ENCODE measurements around the gene BORCS6. TPM values are rescaled to one million over a fixed set of nuclear protein-coding genes. Genes with fewer than 3 reads are reported as not detected.

The BORCS6 gene
- total and polyA plus RNA-seq, 9 of the 15 experiments (the other 6 are each of a cell fraction or from before 2014, with no cell fraction given), result 0.01 to 7.4 (median 2.3) TPM

DNA sequence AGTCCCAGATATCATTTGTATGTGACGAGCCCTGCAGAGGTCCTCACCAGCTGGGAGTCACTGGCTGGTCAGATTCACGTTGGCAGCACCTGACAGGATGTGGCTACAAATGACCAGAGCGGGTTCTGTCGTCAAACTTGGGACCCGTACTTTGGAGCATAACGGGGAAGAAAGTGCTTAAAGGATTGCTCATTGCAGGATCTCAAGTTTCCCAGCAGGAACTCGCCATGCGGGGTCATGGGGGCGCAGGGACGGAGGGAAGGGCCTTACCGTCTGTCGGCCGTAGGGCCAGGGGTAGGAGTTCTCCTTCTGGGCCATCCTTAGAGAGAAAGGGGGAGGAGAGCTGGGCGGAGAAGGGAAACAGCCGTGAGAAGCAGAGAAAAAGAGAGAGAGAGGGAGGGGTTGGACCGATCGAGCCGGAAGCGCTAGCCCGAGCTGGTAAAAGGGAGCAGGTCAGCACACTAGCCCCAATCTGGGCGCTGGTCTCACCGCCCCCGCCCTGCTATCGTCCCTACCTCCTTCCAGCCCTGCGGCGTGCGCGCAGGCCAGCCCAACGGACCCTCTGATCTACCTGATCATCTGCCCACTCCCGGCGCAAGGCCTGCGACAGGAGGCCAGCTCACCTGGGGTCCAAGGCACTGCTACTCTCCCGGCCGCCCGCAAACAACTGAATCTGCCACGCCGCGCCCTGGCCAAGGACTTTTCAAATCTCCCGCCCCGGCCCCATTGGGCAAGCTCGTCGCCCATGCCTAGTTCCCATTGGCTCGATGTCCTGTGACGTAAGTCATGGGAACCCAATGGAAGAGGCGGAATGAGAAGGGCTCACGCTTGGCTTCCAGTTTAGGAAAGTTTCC is 20.2 kb upstream of the BORCS6 start, which contains the start of gene AURKB (continued):
- TF ChIP-seq, protein P1, sequence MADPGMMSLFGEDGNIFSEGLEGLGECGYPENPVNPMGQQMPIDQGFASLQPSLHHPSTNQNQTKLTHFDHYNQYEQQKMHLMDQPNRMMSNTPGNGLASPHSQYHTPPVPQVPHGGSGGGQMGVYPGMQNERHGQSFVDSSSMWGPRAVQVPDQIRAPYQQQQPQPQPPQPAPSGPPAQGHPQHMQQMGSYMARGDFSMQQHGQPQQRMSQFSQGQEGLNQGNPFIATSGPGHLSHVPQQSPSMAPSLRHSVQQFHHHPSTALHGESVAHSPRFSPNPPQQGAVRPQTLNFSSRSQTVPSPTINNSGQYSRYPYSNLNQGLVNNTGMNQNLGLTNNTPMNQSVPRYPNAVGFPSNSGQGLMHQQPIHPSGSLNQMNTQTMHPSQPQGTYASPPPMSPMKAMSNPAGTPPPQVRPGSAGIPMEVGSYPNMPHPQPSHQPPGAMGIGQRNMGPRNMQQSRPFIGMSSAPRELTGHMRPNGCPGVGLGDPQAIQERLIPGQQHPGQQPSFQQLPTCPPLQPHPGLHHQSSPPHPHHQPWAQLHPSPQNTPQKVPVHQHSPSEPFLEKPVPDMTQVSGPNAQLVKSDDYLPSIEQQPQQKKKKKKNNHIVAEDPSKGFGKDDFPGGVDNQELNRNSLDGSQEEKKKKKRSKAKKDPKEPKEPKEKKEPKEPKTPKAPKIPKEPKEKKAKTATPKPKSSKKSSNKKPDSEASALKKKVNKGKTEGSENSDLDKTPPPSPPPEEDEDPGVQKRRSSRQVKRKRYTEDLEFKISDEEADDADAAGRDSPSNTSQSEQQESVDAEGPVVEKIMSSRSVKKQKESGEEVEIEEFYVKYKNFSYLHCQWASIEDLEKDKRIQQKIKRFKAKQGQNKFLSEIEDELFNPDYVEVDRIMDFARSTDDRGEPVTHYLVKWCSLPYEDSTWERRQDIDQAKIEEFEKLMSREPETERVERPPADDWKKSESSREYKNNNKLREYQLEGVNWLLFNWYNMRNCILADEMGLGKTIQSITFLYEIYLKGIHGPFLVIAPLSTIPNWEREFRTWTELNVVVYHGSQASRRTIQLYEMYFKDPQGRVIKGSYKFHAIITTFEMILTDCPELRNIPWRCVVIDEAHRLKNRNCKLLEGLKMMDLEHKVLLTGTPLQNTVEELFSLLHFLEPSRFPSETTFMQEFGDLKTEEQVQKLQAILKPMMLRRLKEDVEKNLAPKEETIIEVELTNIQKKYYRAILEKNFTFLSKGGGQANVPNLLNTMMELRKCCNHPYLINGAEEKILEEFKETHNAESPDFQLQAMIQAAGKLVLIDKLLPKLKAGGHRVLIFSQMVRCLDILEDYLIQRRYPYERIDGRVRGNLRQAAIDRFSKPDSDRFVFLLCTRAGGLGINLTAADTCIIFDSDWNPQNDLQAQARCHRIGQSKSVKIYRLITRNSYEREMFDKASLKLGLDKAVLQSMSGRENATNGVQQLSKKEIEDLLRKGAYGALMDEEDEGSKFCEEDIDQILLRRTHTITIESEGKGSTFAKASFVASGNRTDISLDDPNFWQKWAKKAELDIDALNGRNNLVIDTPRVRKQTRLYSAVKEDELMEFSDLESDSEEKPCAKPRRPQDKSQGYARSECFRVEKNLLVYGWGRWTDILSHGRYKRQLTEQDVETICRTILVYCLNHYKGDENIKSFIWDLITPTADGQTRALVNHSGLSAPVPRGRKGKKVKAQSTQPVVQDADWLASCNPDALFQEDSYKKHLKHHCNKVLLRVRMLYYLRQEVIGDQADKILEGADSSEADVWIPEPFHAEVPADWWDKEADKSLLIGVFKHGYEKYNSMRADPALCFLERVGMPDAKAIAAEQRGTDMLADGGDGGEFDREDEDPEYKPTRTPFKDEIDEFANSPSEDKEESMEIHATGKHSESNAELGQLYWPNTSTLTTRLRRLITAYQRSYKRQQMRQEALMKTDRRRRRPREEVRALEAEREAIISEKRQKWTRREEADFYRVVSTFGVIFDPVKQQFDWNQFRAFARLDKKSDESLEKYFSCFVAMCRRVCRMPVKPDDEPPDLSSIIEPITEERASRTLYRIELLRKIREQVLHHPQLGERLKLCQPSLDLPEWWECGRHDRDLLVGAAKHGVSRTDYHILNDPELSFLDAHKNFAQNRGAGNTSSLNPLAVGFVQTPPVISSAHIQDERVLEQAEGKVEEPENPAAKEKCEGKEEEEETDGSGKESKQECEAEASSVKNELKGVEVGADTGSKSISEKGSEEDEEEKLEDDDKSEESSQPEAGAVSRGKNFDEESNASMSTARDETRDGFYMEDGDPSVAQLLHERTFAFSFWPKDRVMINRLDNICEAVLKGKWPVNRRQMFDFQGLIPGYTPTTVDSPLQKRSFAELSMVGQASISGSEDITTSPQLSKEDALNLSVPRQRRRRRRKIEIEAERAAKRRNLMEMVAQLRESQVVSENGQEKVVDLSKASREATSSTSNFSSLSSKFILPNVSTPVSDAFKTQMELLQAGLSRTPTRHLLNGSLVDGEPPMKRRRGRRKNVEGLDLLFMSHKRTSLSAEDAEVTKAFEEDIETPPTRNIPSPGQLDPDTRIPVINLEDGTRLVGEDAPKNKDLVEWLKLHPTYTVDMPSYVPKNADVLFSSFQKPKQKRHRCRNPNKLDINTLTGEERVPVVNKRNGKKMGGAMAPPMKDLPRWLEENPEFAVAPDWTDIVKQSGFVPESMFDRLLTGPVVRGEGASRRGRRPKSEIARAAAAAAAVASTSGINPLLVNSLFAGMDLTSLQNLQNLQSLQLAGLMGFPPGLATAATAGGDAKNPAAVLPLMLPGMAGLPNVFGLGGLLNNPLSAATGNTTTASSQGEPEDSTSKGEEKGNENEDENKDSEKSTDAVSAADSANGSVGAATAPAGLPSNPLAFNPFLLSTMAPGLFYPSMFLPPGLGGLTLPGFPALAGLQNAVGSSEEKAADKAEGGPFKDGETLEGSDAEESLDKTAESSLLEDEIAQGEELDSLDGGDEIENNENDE (IDR thresholded peaks at IDR 0.05; ENCODE audit: low read depth, low read length), result no peak
- TF ChIP-seq KLF1 (tag; IDR thresholded peaks at IDR 0.05) (no peak), JUNB (CRISPR knock-in tag; conservative IDR thresholded peaks at IDR 0.05) (no peak), LEF1 (IDR thresholded peaks at IDR 0.05) (no peak), FUS (optimal IDR thresholded peaks at IDR 0.05; ENCODE audit: low read depth, low read length) (no peak), ILF3 (IDR thresholded peaks at IDR 0.05; ENCODE audit: borderline replicate concordance) (no peak), TRIM28 (IDR thresholded peaks at IDR 0.05) (no peak), MTF1 (CRISPR knock-in tag; IDR thresholded peaks at IDR 0.05; ENCODE audit: borderline replicate concordance) (no peak), ZNF217 (CRISPR knock-in tag; IDR thresholded peaks at IDR 0.05) (no peak), WHSC1 (IDR thresholded peaks at IDR 0.05; ENCODE audit: low read length) (no peak), MTA1 (IDR thresholded peaks at IDR 0.05; ENCODE audit: borderline replicate concordance) (no peak), ZFX (CRISPR knock-in tag; IDR thresholded peaks at IDR 0.05) (peak; percentile 72), GTF2A2 (tag; IDR thresholded peaks at IDR 0.05) (no peak)
- TF ChIP-seq, protein P2, sequence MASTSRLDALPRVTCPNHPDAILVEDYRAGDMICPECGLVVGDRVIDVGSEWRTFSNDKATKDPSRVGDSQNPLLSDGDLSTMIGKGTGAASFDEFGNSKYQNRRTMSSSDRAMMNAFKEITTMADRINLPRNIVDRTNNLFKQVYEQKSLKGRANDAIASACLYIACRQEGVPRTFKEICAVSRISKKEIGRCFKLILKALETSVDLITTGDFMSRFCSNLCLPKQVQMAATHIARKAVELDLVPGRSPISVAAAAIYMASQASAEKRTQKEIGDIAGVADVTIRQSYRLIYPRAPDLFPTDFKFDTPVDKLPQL (IDR thresholded peaks at IDR 0.05; ENCODE audit: extremely low read depth, insufficient read length), result peak; percentile 56
- TF ChIP-seq, protein P3, sequence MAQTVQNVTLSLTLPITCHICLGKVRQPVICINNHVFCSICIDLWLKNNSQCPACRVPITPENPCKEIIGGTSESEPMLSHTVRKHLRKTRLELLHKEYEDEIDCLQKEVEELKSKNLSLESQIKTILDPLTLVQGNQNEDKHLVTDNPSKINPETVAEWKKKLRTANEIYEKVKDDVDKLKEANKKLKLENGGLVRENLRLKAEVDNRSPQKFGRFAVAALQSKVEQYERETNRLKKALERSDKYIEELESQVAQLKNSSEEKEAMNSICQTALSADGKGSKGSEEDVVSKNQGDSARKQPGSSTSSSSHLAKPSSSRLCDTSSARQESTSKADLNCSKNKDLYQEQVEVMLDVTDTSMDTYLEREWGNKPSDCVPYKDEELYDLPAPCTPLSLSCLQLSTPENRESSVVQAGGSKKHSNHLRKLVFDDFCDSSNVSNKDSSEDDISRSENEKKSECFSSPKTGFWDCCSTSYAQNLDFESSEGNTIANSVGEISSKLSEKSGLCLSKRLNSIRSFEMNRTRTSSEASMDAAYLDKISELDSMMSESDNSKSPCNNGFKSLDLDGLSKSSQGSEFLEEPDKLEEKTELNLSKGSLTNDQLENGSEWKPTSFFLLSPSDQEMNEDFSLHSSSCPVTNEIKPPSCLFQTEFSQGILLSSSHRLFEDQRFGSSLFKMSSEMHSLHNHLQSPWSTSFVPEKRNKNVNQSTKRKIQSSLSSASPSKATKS (CRISPR knock-in tag; IDR thresholded peaks at IDR 0.05), result no peak
